Measurements from ENCODE around the gene EEF1A2. TPM values are rescaled to one million over a fixed set of nuclear protein-coding genes. Genes with fewer than 3 reads are reported as not detected.
"Not testable (repeated sequence)": the region's sequence is repeated elsewhere in the genome, so short reads cannot be mapped to it uniquely, and the experiment has no call there.

The EEF1A2 gene
- total and polyA plus RNA-seq, 2 donors = 5.1 to 11.2 TPM

DNA sequence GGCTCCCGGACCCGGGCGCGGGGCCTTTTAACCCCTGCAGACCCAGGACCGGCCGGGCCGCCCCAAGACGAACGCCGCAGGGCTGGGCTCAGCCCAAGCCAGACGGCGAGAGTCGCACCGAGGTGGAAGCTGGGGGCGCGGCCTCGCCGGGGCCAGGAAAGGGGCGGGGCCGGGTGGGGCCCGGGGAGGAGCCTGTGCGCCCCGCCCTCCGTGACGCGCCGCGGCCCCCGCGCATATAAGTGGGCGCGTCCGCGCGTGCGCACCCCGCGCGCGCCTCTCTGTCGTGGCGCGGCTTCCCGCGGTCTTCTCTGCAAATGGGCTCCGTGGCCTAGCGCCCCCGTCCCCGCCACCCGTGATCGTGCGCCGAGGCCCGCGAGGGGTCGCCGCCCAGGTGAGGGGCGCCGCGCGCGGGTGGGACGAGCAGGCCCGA is 21.6 kb upstream of the EEF1A2 start, which contains the start of gene PPDPF:
Gene PPDPF, plus strand, starts transcription at position 262 of the 430 bp plus-strand sequence. CDS start 544 bp downstream, outside the sequence.
- Histone ChIP-seq H3K4me3 (ENCODE audit: low read depth, low read length) (peak within 1 kb of the TSS; percentile 90), H3K36me3 (ENCODE audit: insufficient read depth) (no peaks in the 10 kb centered on the region)
- WGBS = under 1% methylated on average over 64 of the region's 64 CpGs

DNA sequence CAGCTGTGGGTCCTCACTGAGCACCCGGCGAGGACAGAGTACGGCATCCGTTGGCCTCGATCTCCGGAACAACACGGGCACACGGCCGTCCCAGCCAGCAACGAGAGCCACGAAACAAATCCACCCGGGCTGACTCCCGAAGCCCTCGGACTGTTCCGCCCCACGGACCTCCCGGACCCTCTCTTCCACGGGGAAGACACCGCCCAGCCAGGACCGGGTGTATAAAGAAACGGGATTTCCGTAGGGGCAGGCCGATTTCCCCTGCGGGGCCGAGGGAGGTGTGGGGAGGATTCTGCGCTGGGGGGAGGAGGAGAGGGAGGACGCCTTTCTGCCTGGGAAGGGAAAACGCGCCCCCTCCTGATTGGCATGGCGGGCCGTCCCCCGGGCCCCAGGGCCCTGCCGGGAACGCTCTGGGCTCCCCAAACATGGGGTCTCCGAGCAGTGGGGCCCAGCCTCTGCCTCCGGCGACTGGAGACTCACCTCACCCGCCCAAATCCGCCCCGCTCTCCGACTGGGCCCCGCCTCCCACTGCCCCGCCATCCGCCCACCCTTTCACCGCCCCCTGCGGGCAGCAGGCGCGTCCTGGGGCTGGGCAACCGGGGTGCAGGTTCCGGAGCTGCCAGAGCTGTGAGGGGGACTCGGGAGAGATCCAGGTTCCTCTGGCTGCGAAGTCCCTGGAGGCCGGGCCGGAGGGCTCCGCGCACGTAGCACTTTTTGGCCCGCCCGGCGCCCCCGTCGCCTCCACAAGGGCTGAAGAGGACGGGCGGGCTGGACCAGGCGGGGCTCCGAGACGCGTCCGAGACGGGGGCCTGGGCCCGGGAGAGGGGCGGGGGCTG is 21.0 kb upstream of the EEF1A2 start:
- under 1% methylated on average over 72 of the region's 72 CpGs for WGBS
- Histone ChIP-seq H3K36me3 (ENCODE audit: insufficient read depth) (no peaks in the 10 kb centered on the region), H3K27ac (ENCODE audit: low read depth) (peak overlapping the region; percentile 84), H3K4me3 (ENCODE audit: low read depth, low read length) (peak overlapping the region; percentile 90), H3K4me1 (ENCODE audit: insufficient read depth) (peaks cover 1% of the 10 kb centered on the region)
- no peak for DNase-seq (ENCODE audit: extremely low spot score)

More for the DNA sequence above, 21.6 kb upstream of the EEF1A2 start, which contains the start of gene PPDPF:
- peak; percentile 72 for DNase-seq (ENCODE audit: extremely low spot score)
- peak within 1 kb of the TSS; percentile 96 for H3K27ac ChIP-seq (ENCODE audit: low read depth)
- peaks cover 1% of the 10 kb centered on the region for H3K4me1 ChIP-seq (ENCODE audit: insufficient read depth)

DNA sequence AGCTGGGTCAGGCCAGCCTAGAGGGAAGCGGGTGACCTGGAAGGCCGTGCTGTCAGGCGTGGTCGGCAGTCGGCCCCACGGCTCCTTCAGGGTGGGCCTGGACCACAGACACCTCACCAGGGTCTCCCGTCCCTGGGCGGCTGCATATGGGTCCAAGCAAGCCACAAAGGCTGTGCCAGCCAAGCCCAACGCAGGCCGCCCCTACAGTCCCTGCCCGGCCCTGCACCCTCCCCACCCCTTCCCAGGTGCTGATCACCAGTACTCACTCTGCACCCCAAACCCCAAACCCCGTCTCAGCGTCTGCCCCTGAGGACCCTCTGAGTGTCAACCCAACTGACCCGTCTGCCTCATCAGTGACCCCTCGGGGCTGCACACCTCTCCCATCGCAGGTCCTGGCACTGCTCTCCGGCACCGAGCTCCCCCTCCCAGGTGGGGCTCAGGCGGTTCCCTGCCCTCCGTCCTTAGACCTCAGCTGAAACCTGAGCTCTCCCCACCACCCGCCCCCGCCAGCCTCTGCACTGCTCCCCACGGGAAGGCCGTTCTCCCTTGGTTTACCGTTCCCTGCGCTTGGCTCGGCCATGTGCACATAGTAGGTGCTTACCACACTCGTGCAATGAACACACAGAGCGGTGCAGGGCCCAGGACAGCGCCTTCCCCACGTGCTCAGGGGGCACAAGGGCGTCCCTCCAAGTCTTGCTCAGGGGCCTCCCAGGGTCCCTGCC is 20.2 kb upstream of the EEF1A2 start:
- Histone ChIP-seq H3K4me1 (ENCODE audit: insufficient read depth) (peaks cover 1% of the 10 kb centered on the region), H3K27ac (ENCODE audit: low read depth) (no peak overlapping the region), H3K36me3 (ENCODE audit: insufficient read depth) (no peaks in the 10 kb centered on the region), H3K4me3 (ENCODE audit: low read depth, low read length) (peak overlapping the region; percentile 90)
- 74% methylated on average over 32 of the region's 32 CpGs for WGBS
- DNase-seq (ENCODE audit: extremely low spot score) = no peak

DNA sequence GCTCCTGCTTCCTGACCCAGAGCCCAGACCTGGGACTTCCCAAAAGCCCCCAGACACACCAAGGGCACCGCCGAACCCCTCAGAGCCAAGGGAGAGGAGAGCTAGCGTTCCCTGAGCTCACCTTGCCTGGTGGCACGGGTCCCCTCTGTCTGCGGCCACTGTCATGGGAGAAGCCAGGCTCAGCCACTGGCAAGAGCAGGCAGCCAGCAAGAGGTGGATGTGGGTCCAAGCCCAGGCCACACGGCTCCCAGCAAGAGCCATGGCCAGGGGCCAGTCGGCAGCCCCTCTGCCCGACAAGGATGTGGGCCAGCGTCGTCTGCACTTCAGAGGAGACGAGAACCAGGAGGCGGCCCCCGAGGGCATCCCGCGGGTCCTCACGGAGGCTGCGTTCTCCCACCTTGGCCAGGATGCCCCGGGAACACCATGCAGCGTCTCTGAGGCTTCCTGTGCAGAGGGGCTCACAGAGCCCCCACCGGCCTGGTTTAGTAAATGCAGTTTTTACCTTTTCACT is 19.5 kb upstream of the EEF1A2 start:
- no peak overlapping the region for H3K27ac ChIP-seq (ENCODE audit: low read depth)
- DNase-seq (ENCODE audit: extremely low spot score) = no peak

DNA sequence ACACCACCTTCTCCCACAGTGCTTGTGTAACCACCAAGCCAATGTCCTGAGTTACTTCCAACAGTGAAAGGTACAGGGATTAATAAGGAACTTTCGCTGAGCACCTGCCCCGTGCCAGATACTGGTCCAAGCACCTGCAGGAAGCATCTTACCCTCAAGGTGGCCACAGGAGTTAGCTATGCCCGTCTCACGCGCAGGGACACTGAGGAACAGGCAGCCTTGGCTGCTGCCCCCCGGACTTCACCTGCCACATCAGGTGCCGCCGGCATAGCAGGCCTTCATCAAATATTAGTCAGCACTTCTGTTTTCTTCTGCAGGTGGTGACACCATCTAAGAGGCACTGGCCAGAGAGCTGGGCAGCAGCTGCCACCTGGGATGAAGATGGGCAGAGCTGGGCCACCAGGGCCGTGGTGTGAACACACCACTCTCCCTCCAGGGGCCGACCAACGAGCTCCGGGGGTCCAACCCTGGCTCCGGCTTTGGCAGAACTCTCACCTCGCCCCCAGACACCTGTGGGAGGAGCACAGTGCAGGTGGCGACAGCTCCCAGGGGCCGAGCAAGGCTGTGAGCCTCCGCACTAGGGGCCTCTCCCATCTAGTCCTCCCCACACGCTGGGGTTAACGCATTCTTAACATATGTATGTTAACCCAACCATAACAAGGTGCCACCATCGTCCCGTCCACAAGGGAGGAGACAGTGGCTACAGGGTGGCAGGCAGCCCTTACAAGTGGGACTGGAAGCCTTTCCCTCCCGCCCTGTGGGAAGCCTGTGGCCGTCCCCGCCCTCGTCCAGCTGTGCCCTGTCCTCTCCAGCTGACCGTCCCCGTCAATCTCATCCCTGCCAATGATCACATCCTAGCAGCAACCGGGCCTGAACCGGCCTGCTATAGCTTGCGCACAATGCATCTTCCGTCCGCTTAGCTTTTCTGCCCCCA is 18.8 kb upstream of the EEF1A2 start:
- H3K36me3 ChIP-seq (ENCODE audit: insufficient read depth) = no peaks in the 10 kb centered on the region
- H3K27ac ChIP-seq (ENCODE audit: low read depth) = no peak overlapping the region
- DNase-seq (ENCODE audit: extremely low spot score) = no peak
- H3K4me3 ChIP-seq (ENCODE audit: low read depth, low read length) = no peak overlapping the region
- H3K4me1 ChIP-seq (ENCODE audit: insufficient read depth) = peaks cover 1% of the 10 kb centered on the region
- 94% methylated on average over 32 of the region's 32 CpGs for WGBS

More for the DNA sequence above, 19.5 kb upstream of the EEF1A2 start:
- 83% methylated on average over 20 of the region's 20 CpGs for WGBS
- Histone ChIP-seq H3K4me3 (ENCODE audit: low read depth, low read length) (no peak overlapping the region), H3K36me3 (ENCODE audit: insufficient read depth) (no peaks in the 10 kb centered on the region), H3K4me1 (ENCODE audit: insufficient read depth) (peaks cover 1% of the 10 kb centered on the region)

DNA sequence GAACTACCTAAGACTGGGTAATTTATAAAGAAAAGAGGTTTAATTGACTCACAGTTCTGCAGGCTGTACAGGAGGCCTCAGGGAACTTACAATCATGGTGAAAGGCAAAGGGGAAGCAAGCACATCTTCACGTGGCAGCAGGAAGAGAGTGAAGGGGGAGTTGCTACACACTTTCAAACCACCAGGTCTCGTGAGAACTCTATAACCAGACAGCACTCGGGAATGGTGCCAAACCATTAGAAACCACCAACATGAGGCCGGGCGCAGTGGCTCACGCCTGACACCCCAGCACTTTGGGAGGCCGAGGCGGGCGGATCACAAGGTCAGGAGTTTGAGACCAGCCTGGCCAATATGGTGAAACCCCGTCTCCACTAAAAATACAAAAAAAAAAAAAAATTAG is 15.6 kb upstream of the EEF1A2 start:
- DNase-seq (ENCODE audit: extremely low spot score); H3K36me3 ChIP-seq (ENCODE audit: insufficient read depth); H3K4me1 ChIP-seq (ENCODE audit: insufficient read depth); H3K27ac ChIP-seq (ENCODE audit: low read depth); H3K4me3 ChIP-seq (ENCODE audit: low read depth, low read length): not testable (repeated sequence)
- 77% methylated on average over 10 of the region's 10 CpGs for WGBS

DNA sequence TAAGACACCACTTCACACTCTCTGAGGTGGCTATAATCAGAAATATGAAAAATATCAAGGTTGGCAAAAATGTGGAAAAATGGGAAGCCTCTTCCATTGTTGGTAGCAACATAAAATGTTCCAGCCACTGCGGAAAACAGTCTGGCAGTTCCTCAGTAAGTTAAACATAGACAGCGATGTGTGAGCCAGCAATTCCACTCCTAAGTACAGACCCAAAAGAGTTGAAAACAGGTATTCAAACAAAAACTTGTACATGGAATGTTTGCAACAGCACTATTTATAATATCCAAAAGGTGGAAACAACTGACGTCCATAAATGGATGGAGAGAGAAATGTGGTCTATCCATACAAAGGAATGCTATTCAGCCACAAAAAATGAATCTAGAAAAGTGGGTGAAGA is 14.3 kb upstream of the EEF1A2 start:
- H3K4me3 ChIP-seq (ENCODE audit: low read depth, low read length) = no peak overlapping the region
- no peak for DNase-seq (ENCODE audit: extremely low spot score)
- no peaks in the 10 kb centered on the region for H3K4me1 ChIP-seq (ENCODE audit: insufficient read depth)
- no peak overlapping the region for H3K27ac ChIP-seq (ENCODE audit: low read depth)
- WGBS = 87% methylated on average over 3 of the region's 3 CpGs
- H3K36me3 ChIP-seq (ENCODE audit: insufficient read depth) = no peaks in the 10 kb centered on the region

DNA sequence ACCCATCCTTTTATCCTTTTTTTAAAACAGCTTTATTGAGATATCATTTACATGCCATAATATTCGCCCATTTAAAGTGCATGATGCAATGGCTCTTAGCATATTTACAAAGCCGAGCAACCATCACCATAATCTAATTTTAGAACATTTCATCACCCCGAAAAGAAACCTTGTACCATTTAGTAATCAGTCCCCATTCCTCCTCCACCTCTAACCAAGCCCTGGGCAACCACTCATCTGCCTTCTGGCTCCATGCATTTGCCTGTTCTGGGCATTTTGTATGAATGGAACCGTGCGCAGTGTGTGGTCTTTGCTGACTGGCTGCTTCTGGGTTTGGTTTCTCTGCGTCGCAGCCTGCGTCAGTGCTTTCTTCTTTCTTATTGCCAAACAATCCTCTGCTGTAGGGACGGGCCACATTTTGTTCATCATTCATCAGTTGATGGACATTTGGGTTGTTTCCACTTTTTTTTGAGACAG is 10.2 kb upstream of the EEF1A2 start:
- 89% methylated on average over 9 of the region's 9 CpGs for WGBS
- H3K4me1 ChIP-seq (ENCODE audit: insufficient read depth) = no peaks in the 10 kb centered on the region
- H3K36me3 ChIP-seq (ENCODE audit: insufficient read depth) = no peaks in the 10 kb centered on the region
- no peak overlapping the region for H3K4me3 ChIP-seq (ENCODE audit: low read depth, low read length)
- H3K27ac ChIP-seq (ENCODE audit: low read depth) = no peak overlapping the region
- no peak for DNase-seq (ENCODE audit: extremely low spot score)

DNA sequence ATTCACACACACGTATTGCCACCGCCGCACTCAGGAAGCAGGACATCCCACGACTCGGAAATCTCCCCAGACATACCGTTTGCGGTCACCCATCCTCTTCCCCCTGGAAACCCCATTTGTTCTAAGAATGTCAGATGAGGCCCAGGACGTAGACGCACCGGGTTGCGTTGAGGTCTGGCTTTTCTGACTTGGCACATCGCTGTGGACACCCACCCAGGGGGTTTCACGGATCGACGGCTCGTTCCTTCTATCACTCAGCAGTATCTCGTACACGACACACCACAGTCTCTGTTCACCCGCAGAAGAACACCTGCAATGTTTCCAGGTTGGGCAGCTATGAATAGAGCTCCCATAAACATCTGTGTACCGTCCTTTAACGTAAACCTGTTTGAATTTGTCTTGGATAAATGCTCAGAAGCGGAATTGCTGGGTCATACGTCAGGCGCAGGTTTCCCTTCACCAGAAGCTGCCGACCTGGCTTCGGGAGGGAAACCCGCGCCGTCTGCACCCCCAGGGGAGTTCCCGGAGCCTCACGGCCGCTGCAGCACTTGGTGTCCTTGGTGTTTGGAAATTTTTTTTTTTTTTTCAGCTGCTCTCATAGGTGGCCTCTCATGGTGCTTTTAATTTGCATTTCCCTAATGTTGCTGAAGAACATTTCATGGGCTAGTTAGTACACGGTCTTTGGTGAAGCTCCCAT is 9.3 kb upstream of the EEF1A2 start:
- DNase-seq (ENCODE audit: extremely low spot score) = no peak
- WGBS = 87% methylated on average over 33 of the region's 33 CpGs
- Histone ChIP-seq H3K36me3 (ENCODE audit: insufficient read depth) (no peaks in the 10 kb centered on the region), H3K4me1 (ENCODE audit: insufficient read depth) (no peaks in the 10 kb centered on the region), H3K4me3 (ENCODE audit: low read depth, low read length) (no peak overlapping the region), H3K27ac (ENCODE audit: low read depth) (no peak overlapping the region)

DNA sequence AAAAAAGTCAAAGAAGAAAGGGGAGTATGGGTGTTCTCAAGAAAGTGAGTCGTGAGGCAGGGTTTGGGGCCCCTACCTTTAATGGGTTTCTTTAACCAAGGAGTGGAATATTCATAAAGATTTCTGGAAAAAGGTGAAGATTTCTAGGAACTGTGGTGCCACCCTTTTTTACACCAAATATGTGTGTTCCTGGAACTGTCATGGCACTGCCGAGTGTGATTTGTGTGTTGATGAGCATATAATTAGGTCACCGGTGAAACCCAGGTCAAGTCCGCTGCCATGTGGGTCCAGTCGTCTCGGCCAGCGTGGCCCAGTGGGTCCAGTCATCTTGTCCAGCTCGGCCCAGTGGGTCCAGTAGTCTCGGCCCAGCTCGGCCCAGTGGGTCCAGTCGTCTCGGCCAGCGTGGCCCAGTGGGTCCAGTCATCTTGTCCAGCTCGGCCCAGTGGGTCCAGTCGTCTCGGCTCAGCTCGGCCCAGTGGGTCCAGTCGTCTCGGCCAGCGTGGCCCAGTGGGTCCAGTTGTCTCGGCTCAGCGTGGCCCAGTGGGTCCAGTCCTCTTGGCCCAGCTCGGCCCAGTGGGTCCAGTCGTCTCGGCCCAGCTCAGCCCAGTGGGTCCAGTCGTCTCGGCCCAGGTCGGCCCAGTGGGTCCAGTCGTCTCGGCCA is 8.3 kb upstream of the EEF1A2 start:
- no peaks in the 10 kb centered on the region for H3K4me1 ChIP-seq (ENCODE audit: insufficient read depth)
- no peak overlapping the region for H3K4me3 ChIP-seq (ENCODE audit: low read depth, low read length)
- H3K27ac ChIP-seq (ENCODE audit: low read depth) = no peak overlapping the region
- DNase-seq (ENCODE audit: extremely low spot score) = no peak
- 93% methylated on average over 30 of the region's 30 CpGs for WGBS
- H3K36me3 ChIP-seq (ENCODE audit: insufficient read depth) = no peaks in the 10 kb centered on the region

DNA sequence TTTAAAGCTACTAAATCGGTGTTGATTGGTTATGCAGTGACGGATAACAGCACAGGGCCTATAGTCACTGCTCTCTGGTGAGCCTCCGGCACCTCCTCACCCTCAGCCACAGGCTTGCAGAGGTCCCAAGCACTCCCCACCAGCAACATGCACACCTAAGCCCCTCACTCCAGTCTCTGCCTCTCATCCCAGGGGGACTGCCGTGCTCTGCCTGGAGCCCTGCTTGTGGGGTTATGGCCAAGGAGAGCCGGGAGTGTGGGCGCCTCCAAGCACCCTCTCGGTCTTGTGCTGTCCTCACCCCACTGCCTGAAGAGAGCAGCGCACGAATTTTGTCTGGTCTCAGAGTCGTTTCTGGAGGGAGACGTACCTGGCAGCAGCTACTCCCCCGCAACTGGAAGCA is 6.8 kb upstream of the EEF1A2 start:
- 83% methylated on average over 12 of the region's 12 CpGs for WGBS
- Histone ChIP-seq H3K36me3 (ENCODE audit: insufficient read depth) (no peaks in the 10 kb centered on the region), H3K27ac (ENCODE audit: low read depth) (no peak overlapping the region), H3K4me3 (ENCODE audit: low read depth, low read length) (no peak overlapping the region), H3K4me1 (ENCODE audit: insufficient read depth) (no peaks in the 10 kb centered on the region)
- DNase-seq (ENCODE audit: extremely low spot score) = no peak

DNA sequence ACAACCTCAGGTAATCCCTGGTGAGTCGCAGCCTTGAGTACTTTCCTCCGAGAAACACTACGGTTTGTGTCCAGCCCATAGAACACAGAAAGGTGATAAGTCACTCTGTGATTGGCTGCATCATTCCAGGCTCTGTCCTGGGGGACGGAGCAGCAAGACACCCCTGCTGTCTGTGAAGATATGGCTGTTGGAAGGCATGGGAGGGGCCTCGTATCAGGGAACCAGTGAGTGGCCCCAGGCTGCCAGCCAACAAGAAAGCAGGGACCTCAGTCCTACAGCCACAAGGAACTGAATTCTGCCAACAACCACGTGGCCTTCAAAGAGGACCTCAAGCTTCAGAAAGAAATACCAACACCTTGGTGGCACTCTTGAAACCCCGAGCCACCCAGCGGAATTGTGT is 6.4 kb upstream of the EEF1A2 start:
- no peaks in the 10 kb centered on the region for H3K4me1 ChIP-seq (ENCODE audit: insufficient read depth)
- DNase-seq (ENCODE audit: extremely low spot score) = no peak
- no peaks in the 10 kb centered on the region for H3K36me3 ChIP-seq (ENCODE audit: insufficient read depth)
- H3K4me3 ChIP-seq (ENCODE audit: low read depth, low read length) = no peak overlapping the region
- 80% methylated on average over 8 of the region's 8 CpGs for WGBS
- no peak overlapping the region for H3K27ac ChIP-seq (ENCODE audit: low read depth)

All from urinary bladder (tissue), 4 donors.